IPS-15b (cell line): Measurements from ENCODE around the gene DMD.

Source experiments
- H3K27me3 ChIP-seq: one replicate; pipeline ENCODE4 v1.6.1; 2013; ENCODE audit warnings: low read length; ENCODE audit not compliant: control insufficient read depth, insufficient read depth
- H3K36me3 ChIP-seq: one replicate; pipeline ENCODE4 v1.6.1; 2013; ENCODE audit warnings: low read length; ENCODE audit not compliant: control insufficient read depth, insufficient read depth
- H3K4me1 ChIP-seq: one replicate; pipeline ENCODE4 v1.6.1; 2013; ENCODE audit warnings: mild to moderate bottlenecking, low read length; ENCODE audit not compliant: control insufficient read depth, insufficient read depth
- H3K4me3 ChIP-seq: one replicate; pipeline ENCODE4 v1.5.1; 2013; ENCODE audit warnings: low read depth, low read length
- H3K9ac ChIP-seq: one replicate; pipeline ENCODE4 v1.6.1; 2013; ENCODE audit warnings: low read depth, mild to moderate bottlenecking, low read length
- H3K9me3 ChIP-seq: one replicate; pipeline ENCODE4 v1.6.1; 2013; ENCODE audit warnings: mild to moderate bottlenecking, low read length; ENCODE audit not compliant: control insufficient read depth, insufficient read depth

Gene DMD

DNA sequence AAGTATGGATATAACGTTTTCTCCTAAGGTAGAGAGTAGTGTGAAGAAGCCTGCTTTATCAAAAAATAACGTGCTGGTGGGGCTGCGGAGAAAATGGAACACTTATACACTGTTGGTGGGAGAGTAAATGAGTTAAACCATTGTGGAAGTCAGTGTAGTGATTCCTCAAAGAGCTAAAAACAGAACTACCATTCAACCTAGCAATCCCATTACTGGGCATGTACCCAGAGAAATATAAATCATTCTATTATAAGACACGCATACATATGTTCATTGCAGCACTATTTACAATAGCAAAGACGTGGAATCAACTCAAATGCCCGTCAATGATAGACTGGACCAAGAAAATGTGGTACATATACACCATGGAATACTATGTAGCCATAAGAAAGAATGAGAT lies 196.4 kb downstream of the DMD start:
- Histone ChIP-seq H3K4me3 (no peak overlapping the region), H3K9me3 (no peaks in the 10 kb centered on the region), H3K9ac (no peak overlapping the region), H3K4me1 (no peaks in the 10 kb centered on the region), H3K27me3 (no peaks in the 10 kb centered on the region), H3K36me3 (no peaks in the 10 kb centered on the region)

DNA sequence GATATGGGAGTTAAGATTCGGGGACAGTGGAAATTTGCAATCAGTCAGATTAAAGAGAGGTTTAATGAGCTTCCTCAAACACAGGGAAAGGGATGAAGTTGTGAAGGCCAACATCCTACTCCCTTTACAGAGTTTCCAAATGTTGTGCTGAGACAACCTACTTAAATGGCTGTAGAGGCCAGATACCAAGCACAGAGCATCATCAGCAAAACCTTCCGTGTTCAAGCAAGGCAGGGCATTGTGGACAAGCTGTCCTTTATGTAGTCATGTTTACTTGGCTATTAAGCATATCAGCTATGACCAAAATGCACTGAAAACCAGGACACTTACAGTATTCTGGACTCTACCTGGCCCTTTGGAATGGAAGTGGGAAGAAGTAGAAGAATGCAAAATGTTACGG lies 197.3 kb downstream of the DMD start:
- H3K4me3 ChIP-seq, result no peak overlapping the region
- no peaks in the 10 kb centered on the region for H3K9me3 ChIP-seq
- H3K36me3 ChIP-seq, result no peaks in the 10 kb centered on the region
- no peaks in the 10 kb centered on the region for H3K4me1 ChIP-seq
- no peaks in the 10 kb centered on the region for H3K27me3 ChIP-seq
- no peak overlapping the region for H3K9ac ChIP-seq

DNA sequence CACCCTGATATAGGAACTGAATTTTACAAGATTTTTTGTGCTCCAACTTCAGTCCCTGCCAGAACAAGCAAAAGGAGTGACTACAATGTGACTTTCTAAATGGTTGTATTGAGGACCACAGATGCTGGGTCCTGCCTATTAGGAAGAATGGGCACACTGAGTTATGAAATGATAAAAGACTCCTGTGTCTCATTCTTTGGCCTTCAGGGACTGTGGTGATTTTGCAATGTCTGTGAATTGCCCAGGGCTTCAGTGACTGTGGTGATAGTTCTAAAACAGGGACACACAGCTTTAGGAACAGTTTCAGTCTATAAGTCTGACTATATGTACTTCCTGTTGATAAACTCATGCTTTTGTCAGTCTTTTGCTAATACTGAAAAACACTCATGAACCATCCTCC lies 210.2 kb downstream of the DMD start:
- Histone ChIP-seq H3K27me3 (no peaks in the 10 kb centered on the region), H3K4me1 (no peaks in the 10 kb centered on the region), H3K9ac (no peak overlapping the region)

DNA sequence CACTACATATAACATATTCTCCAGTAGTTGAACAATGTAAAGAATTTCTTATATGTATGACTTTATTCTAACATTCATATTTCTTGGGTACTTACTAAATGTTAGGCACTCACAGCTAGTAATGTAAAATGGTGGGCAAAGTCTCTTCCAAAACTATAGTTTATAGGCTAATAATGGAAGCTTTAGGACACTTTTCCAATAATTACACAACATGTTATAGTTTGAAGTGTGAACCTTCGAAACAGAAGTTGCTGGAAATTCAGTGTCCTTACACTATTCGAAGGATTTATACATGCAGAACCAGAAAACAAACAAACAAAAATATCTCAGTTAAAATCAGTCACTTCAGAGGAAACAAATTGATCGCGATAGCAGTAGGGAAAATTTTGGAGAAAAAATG lies 212.6 kb downstream of the DMD start:
- Histone ChIP-seq H3K9me3 (no peaks in the 10 kb centered on the region), H3K27me3 (no peaks in the 10 kb centered on the region), H3K9ac (no peak overlapping the region), H3K4me1 (no peaks in the 10 kb centered on the region), H3K36me3 (no peaks in the 10 kb centered on the region), H3K4me3 (no peak overlapping the region)

More for the DNA sequence above, 210.2 kb downstream of the DMD start:
- no peak overlapping the region for H3K4me3 ChIP-seq
- no peaks in the 10 kb centered on the region for H3K9me3 ChIP-seq
- no peaks in the 10 kb centered on the region for H3K36me3 ChIP-seq

DNA sequence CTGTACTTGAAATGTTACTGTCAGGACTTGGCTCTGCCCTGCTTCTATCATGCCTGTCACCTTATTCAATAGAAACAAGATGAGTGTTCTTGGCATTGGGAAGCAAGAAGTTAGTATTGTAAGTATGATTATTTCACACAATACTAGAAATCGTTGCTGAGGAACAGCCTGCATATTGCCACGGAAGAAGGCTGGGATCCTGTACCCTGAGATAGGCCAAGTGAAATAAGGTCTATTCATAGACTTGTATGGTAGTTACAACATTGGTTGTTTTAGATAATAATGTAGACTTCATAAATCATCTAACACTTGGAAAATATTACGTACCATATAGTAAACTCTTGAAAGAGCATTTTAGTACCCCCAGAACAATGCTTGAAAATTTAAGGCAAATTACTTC lies 215.9 kb downstream of the DMD start:
- H3K36me3 ChIP-seq, result no peaks in the 10 kb centered on the region
- no peaks in the 10 kb centered on the region for H3K9me3 ChIP-seq
- H3K27me3 ChIP-seq, result no peaks in the 10 kb centered on the region
- no peaks in the 10 kb centered on the region for H3K4me1 ChIP-seq
- no peak overlapping the region for H3K4me3 ChIP-seq
- H3K9ac ChIP-seq, result no peak overlapping the region

DNA sequence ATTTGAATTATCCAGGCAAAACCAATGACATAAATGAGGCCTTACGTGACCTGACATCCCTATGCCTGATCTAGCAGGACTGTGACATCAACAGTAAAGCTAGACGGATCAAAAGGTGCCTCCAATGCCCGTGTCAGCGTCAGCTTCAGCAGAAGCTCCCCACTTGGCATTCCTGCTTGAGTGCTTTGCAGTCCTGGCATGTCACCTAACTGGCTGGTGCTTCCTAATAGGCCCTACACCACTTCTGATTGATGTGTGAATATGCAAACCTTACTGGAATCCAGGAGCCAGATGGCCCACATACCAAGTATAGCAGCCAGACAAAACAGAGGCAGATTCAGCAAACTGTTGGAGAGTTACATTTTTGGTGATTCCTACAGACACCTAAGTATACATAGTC lies 224.2 kb downstream of the DMD start:
- H3K9ac ChIP-seq, result no peak overlapping the region
- H3K36me3 ChIP-seq, result no peaks in the 10 kb centered on the region
- H3K9me3 ChIP-seq, result no peaks in the 10 kb centered on the region
- no peaks in the 10 kb centered on the region for H3K27me3 ChIP-seq
- peaks cover 8% of the 10 kb centered on the region for H3K4me1 ChIP-seq
- no peak overlapping the region for H3K4me3 ChIP-seq

DNA sequence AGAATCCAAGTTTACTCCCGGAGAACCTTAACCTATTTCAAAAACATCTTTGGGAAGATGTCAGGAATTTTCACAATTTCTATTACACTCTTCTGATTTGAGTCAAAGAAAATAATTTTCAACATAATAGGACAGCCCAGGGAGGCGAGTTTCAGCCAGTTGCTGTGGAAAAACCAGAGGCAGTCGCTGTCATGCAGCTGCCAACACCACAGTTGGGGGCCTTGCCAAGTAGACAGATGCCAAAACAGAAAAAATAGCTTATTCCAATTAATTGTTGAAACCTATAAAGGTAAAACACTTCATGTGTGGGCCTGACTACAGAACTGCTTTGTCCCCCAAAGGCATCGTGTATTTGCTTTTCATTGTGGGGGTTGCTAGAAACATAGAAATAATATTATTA lies 225.8 kb downstream of the DMD start:
- no peaks in the 10 kb centered on the region for H3K9me3 ChIP-seq
- no peaks in the 10 kb centered on the region for H3K36me3 ChIP-seq
- H3K27me3 ChIP-seq, result no peaks in the 10 kb centered on the region
- H3K4me3 ChIP-seq, result no peak overlapping the region
- peaks cover 8% of the 10 kb centered on the region for H3K4me1 ChIP-seq
- no peak overlapping the region for H3K9ac ChIP-seq

DNA sequence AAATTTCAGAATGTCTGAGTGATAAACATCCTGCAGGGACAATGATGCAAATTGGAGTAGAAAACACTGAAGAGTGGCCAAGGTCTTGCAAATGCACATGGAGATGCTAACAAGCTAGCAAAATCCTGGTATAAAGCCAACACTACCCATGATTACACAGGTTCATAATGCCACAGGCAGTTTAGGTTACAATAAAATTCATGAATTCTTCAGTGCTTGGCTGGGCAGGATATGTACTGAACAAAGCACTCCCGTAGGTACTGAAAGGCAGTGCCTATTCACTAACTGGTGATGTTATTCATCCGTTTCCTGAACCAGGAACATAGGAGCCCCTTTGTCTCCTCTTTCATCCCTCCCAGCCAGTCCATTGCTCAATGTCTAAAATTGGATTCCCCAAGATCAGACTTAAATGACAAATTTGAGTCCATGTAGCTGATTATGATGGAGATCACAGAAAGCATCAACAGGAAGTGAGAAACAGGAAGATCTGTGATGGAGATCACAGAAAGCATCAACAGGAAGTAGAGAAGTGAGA lies 244.5 kb downstream of the DMD start:
- H3K9me3 ChIP-seq, result no peaks in the 10 kb centered on the region
- H3K9ac ChIP-seq, result no peak overlapping the region
- H3K27me3 ChIP-seq, result no peaks in the 10 kb centered on the region
- H3K4me1 ChIP-seq, result no peaks in the 10 kb centered on the region
- H3K4me3 ChIP-seq, result no peak overlapping the region
- H3K36me3 ChIP-seq, result no peaks in the 10 kb centered on the region

DNA sequence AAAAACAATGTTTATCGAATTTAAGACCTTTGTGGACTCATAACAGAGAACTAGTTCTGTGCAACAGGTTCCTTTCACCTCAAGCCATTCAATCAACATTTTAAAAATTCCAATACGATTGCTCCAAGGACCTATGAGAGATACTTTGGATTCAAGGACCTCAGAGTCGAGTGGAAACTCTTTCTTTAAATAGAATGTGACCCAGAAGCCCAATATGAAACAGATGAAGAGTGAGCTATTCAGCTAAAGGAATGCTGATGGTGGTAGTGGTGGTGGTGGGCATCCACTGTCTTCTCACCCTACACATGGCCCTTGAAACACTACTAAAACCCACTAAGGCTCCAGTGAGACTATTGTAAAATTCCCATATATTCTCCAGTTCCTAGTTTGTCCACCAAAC lies 257.2 kb downstream of the DMD start:
- Histone ChIP-seq H3K4me1 (no peaks in the 10 kb centered on the region), H3K36me3 (no peaks in the 10 kb centered on the region), H3K9me3 (no peaks in the 10 kb centered on the region), H3K9ac (no peak overlapping the region), H3K4me3 (no peak overlapping the region), H3K27me3 (no peaks in the 10 kb centered on the region)

DNA sequence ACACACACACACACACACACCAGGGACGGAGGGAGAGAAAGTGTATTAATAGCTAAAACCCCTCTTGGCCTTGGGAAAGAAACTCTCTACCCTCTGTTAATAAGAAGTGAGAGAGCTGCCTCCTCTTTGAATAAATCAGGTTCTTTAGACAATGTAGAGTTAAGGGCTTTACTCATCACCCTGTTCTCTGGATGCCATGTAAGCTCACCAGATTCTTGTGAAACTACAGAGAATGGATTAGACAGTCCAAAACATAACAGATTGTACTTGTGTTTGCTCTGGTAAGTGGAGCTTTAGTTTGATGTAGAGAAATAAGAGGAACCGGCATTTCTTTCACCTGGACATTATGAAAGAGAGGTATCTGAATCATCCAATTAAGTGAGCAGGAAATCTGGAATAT lies 263.2 kb downstream of the DMD start:
- Histone ChIP-seq H3K4me1 (no peaks in the 10 kb centered on the region), H3K4me3 (no peak overlapping the region), H3K27me3 (no peaks in the 10 kb centered on the region), H3K9me3 (no peaks in the 10 kb centered on the region), H3K9ac (no peak overlapping the region), H3K36me3 (no peaks in the 10 kb centered on the region)

DNA sequence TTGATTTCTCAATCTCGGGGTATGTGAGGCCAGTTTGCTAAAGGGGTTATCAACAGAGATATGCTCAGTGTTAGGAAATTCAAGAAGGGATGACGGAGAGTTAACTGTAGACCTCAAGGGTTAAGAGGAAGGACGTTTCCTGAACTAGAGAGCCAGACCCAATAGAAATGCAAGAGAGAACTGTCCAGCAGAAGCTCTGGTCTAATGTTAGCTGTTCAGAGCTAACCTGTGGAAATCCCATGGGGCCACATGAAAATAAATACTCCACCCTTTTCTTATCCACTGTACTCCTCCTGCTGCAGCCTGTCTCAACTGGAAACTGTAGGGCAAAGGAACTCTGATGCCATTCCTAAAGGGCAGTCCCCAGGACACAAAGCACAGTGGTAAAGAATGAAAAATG lies 274.3 kb downstream of the DMD start:
- Histone ChIP-seq H3K9ac (no peak overlapping the region), H3K27me3 (no peaks in the 10 kb centered on the region), H3K4me3 (no peak overlapping the region), H3K36me3 (no peaks in the 10 kb centered on the region), H3K4me1 (no peaks in the 10 kb centered on the region), H3K9me3 (no peaks in the 10 kb centered on the region)

DNA sequence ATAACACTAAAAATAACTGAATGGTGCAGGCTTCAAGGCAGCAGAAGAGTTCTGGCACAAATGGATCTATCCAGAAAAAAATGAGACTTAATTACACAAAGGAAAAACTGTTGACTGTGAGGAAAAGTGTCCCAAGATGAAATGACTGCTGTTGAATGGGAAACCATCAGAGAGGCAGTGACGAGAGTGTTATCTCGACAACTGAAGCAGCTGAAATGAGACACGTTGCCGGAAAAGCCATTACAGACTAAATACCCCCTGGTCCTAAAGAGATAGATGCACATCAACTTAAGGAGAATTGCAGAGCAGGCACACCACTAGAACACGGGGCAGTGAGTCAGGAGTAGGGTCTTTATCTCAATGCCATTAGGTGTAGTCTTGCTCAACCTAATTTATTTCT lies 277.8 kb downstream of the DMD start:
- Histone ChIP-seq H3K9ac (no peak overlapping the region), H3K36me3 (no peaks in the 10 kb centered on the region), H3K4me1 (no peaks in the 10 kb centered on the region), H3K9me3 (no peaks in the 10 kb centered on the region), H3K27me3 (no peaks in the 10 kb centered on the region), H3K4me3 (no peak overlapping the region)

DNA sequence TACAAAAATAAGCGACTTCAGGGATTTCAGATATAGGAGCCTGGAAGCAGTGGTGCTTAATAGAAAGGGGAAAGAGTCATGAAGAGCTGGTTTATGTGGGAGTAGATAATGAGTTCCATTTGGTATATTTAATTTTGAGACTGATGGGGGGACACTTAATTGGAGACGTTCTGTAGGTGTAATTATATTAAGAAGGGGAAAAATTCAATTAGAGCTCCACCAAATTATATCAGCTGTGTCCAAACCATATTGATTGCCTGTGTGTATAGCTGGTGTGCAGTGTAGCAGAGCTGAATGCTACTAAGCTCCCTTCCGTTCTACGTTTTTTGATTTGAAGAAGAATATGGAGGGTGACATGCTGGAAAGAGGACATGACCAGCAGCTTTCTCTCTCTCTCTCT lies 282.3 kb downstream of the DMD start:
- no peak overlapping the region for H3K9ac ChIP-seq
- H3K4me1 ChIP-seq, result no peaks in the 10 kb centered on the region
- H3K4me3 ChIP-seq, result no peak overlapping the region
- H3K36me3 ChIP-seq, result no peaks in the 10 kb centered on the region
- no peaks in the 10 kb centered on the region for H3K27me3 ChIP-seq
- H3K9me3 ChIP-seq, result no peaks in the 10 kb centered on the region
